HCT116 (cell line): Measurements from ENCODE around the gene PCP2. TPM values are rescaled to one million over a fixed set of nuclear protein-coding genes. Genes with fewer than 3 reads are reported as not detected.

Experiments
- ATAC-seq: fragments of 200-7000 bp; cut with Tn5 transposase; 2 replicates; pipeline ENCODE4 v1.9.1; 2020; ENCODE audit warnings: mild to moderate bottlenecking, moderate library complexity
- BruUV-seq: library from RNA; stranded (reverse); fragments of 400-500 nt; replicated peaks from 2 replicates; lab custom pipeline; 2021; lab: Mats Ljungman, UMichigan
- CTCF ChIA-PET: fragments of 300-600 bp; sonication (Branson Sonifier 250); formaldehyde crosslinking; loops from one replicate; lab custom pipeline; 2021; ENCODE audit warnings: antibody characterized with exemption; lab: Charles Lee
- POLR2A ChIA-PET: fragments of 300-600, 350-600 bp; sonication (Branson Sonifier 250); formaldehyde crosslinking; loops from one replicate; lab custom pipeline; 2021; ENCODE audit warnings: antibody characterized with exemption; lab: Charles Lee
- RAD21 ChIA-PET, 2 experiments: fragments of 300-600 bp; sonication (Branson Sonifier 250); formaldehyde crosslinking; loops; one replicate each; lab custom pipeline; 2023; ENCODE audit warnings: low total read pairs in 2 of 2; ENCODE audit not compliant: uncharacterized antibody in 2 of 2, unreplicated experiment in 2 of 2, low non-redundant PET in 1 of 2; lab: Charles Lee
- DNase-seq: peaks from one replicate; pipeline ENCODE4 v3.0.0-alpha.2; 2010; ENCODE audit warnings: low read depth, low spot score
- H2AFZ ChIP-seq: fragments of 200-600 bp; shearing (Covaris generic), sonication (generic); 2 replicates; pipeline ENCODE4 v1.6.1; 2017; ENCODE audit warnings: low read depth, mixed run types, mixed read lengths, antibody characterized with exemption, low read length; ENCODE audit not compliant: poor library complexity, severe bottlenecking
- H3K27ac ChIP-seq: 2 replicates; pipeline ENCODE4 v1.5.1; 2012; ENCODE audit warnings: low read depth, low read length
- H3K27me3 ChIP-seq: fragments of 200-600 bp; sonication (generic); 2 replicates; pipeline ENCODE4 v1.6.1; 2016; ENCODE audit warnings: mixed run types, low read length, mixed read lengths; ENCODE audit not compliant: insufficient read depth
- H3K36me3 ChIP-seq, 2 experiments: fragments of 200-500 bp in 1 of 2; fragments of 200-600 bp in 1 of 2; sonication (Bioruptor generic) in 1 of 2; sonication (generic) in 1 of 2; 2 replicates each; pipeline versions ENCODE4 v1.5.1 to v1.6.1; 2014 to 2016; ENCODE audit warnings: low read length in 2 of 2, inconsistent platforms in 1 of 2, mixed read lengths in 1 of 2, mixed run types in 1 of 2; ENCODE audit not compliant: insufficient read depth in 2 of 2, control insufficient read depth in 1 of 2
- H3K4me1 ChIP-seq, 2 experiments: fragments of 200-600 bp in 1 of 2; sonication (generic) in 1 of 2; 2 replicates each; pipeline versions ENCODE4 v1.5.1 to v1.6.1; 2012 to 2017; ENCODE audit warnings: low read length in 2 of 2, inconsistent platforms in 1 of 2, mild to moderate bottlenecking in 1 of 2, mixed read lengths in 1 of 2, mixed run types in 1 of 2, moderate library complexity in 1 of 2; ENCODE audit not compliant: insufficient read depth in 2 of 2, control insufficient read depth in 1 of 2
- H3K4me2 ChIP-seq: fragments of 200-600 bp; sonication (generic); 2 replicates; pipeline ENCODE4 v1.6.1; 2017; ENCODE audit warnings: mixed run types, low read length, mixed read lengths
- H3K4me3 ChIP-seq, 2 experiments: fragments of 200-600 bp in 1 of 2; sonication (generic) in 1 of 2; replicated peaks in 1 of 2; 2 replicates each; pipeline ENCODE4 v1.5.1; 2011 to 2016; ENCODE audit warnings: low read length in 2 of 2, control low read depth in 1 of 2, low read depth in 1 of 2, mild to moderate bottlenecking in 1 of 2, mixed read lengths in 1 of 2, mixed run types in 1 of 2
- H3K79me2 ChIP-seq: fragments of 200-600 bp; sonication (generic); 2 replicates; pipeline ENCODE4 v1.6.1; 2017; ENCODE audit warnings: mild to moderate bottlenecking, mixed run types, low read length, moderate library complexity, mixed read lengths; ENCODE audit not compliant: insufficient read depth
- H3K9ac ChIP-seq: fragments of 200-600 bp; sonication (generic); 2 replicates; pipeline ENCODE4 v1.6.1; 2016; ENCODE audit warnings: low read length, mixed read lengths
- H3K9me2 ChIP-seq: fragments of 200-600 bp; sonication (generic), shearing (Covaris generic); 2 replicates; pipeline ENCODE4 v1.6.1; 2017; ENCODE audit warnings: mixed run types, mild to moderate bottlenecking, moderate library complexity; ENCODE audit not compliant: insufficient read depth
- H3K9me3 ChIP-seq, 2 experiments: fragments of 200-500 bp in 1 of 2; fragments of 200-600 bp in 1 of 2; sonication (Bioruptor generic) in 1 of 2; sonication (generic) in 1 of 2; 2 replicates each; pipeline ENCODE4 v1.6.1; 2014 to 2017; ENCODE audit warnings: low read length in 2 of 2, mixed read lengths in 2 of 2, inconsistent platforms in 1 of 2, low read depth in 1 of 2, mild to moderate bottlenecking in 1 of 2, mixed run types in 1 of 2, moderate library complexity in 1 of 2; ENCODE audit not compliant: control insufficient read depth in 1 of 2, insufficient read depth in 1 of 2
- H4K20me1 ChIP-seq: fragments of 200-600 bp; sonication (generic), shearing (Covaris generic); 2 replicates; pipeline ENCODE4 v1.6.1; 2017; ENCODE audit warnings: mixed run types, mild to moderate bottlenecking, moderate library complexity; ENCODE audit not compliant: insufficient read depth
- ATF3 ChIP-seq: IDR thresholded peaks from 2 replicates; pipeline ENCODE4 v1.6.1; 2012
- CEBPB ChIP-seq: IDR thresholded peaks from 2 replicates; pipeline ENCODE4 v1.6.1; 2012; ENCODE audit warnings: low read depth
- ELF1 ChIP-seq: IDR thresholded peaks from 2 replicates; pipeline ENCODE4 v1.6.1; 2012; ENCODE audit warnings: low read depth, borderline replicate concordance
- EZH2 ChIP-seq: fragments of 200-600 bp; sonication (generic); IDR thresholded peaks from 2 replicates; pipeline ENCODE4 v1.6.1; 2017; ENCODE audit warnings: antibody characterized with exemption, mixed run types
- EZH2phosphoT487 ChIP-seq: fragments of 200-600 bp; IDR thresholded peaks from 2 replicates; pipeline ENCODE4 v1.6.1; 2018; ENCODE audit warnings: antibody characterized with exemption, borderline replicate concordance
- FOSL1 ChIP-seq: IDR thresholded peaks from 2 replicates; pipeline ENCODE4 v1.6.1; 2012; ENCODE audit warnings: low read depth
- JUND ChIP-seq: IDR thresholded peaks from 2 replicates; pipeline ENCODE4 v1.6.1; 2012
- MAX ChIP-seq: IDR thresholded peaks from 2 replicates; pipeline ENCODE4 v1.6.1; 2012
- POLR2A ChIP-seq: IDR thresholded peaks from 2 replicates; pipeline ENCODE4 v1.7.0; 2011; ENCODE audit warnings: borderline replicate concordance; ENCODE audit not compliant: insufficient read depth, insufficient read length; ENCODE audit errors: extremely low read depth
- REST ChIP-seq: IDR thresholded peaks from 2 replicates; pipeline ENCODE4 v1.6.1; 2012; ENCODE audit warnings: low read depth
- SIN3A ChIP-seq: IDR thresholded peaks from 2 replicates; pipeline ENCODE4 v1.6.1; 2012; ENCODE audit warnings: low read depth
- SP1 ChIP-seq: IDR thresholded peaks from 2 replicates; pipeline ENCODE4 v1.6.1; 2012; ENCODE audit warnings: low read depth
- SRF ChIP-seq: IDR thresholded peaks from 2 replicates; pipeline ENCODE4 v1.6.1; 2012; ENCODE audit warnings: low read depth
- TCF7L2 ChIP-seq: IDR thresholded peaks from 2 replicates; pipeline ENCODE4 v1.7.0; 2011; ENCODE audit warnings: borderline replicate concordance, inconsistent platforms; ENCODE audit not compliant: insufficient read depth, insufficient read length; ENCODE audit errors: extremely low read depth
- YY1 ChIP-seq: IDR thresholded peaks from 2 replicates; pipeline ENCODE4 v1.6.1; 2011; ENCODE audit warnings: low read length, low read depth, moderate library complexity, mild to moderate bottlenecking; ENCODE audit not compliant: insufficient replicate concordance; ENCODE audit errors: extremely low read depth
- ZFX ChIP-seq: fragments of 450-650 bp; IDR thresholded peaks from 2 replicates; pipeline ENCODE4 v1.6.1; 2017
- ZNF274 ChIP-seq: fragments of 200-500 bp; sonication (Bioruptor generic); IDR thresholded peaks from 2 replicates; pipeline ENCODE4 v1.6.1; 2014; ENCODE audit warnings: mild to moderate bottlenecking, low read depth, low read length, inconsistent platforms
- intact Hi-C: fragments of 100-400 bp; cut with micrococcal nuclease; formaldehyde crosslinking; loops from 2 replicates; pipeline ENCODE4 v1.10.0; 2022
- total RNA-seq: library from RNA; stranded (reverse); gene quantifications from one replicate; pipeline ENCODE4 v1.2.1, GENCODE V29; 2021; ENCODE audit not compliant: unreplicated experiment
- TF ChIP-seq, protein P1 (sequence below), 3 experiments: fragments of 200-600 bp in 1 of 3; sonication (generic) in 1 of 3; IDR thresholded peaks in 2 of 3; conservative IDR thresholded peaks in 1 of 3; 2 replicates each; pipeline ENCODE4 v1.5.1; 2012 to 2017; ENCODE audit warnings: low read depth in 2 of 3, low read length in 2 of 3, antibody characterized with exemption in 1 of 3, borderline replicate concordance in 1 of 3, control low read depth in 1 of 3, mild to moderate bottlenecking in 1 of 3, mixed read lengths in 1 of 3, mixed run types in 1 of 3, moderate library complexity in 1 of 3; ENCODE audit not compliant: insufficient read depth in 1 of 3
- TF ChIP-seq, protein P2 (sequence below): IDR thresholded peaks from 2 replicates; pipeline ENCODE4 v1.6.1; 2011; ENCODE audit warnings: mild to moderate bottlenecking, low read length, moderate library complexity; ENCODE audit not compliant: insufficient replicate concordance; ENCODE audit errors: extremely low read depth

PCP2 gene
- total RNA-seq, 1 experiment from 2014 or later = 0.32 TPM

GRCh38 chr19:7676376-7676775 lies 42.9 kb upstream of the PCP2 start:
- H4K20me1 ChIP-seq = no peaks in the 10 kb centered on the region
- no peak for ATAC-seq
- TF ChIP-seq EZH2phosphoT487 = no peak
- no peak for TF ChIP-seq ELF1
- no peak for TF ChIP-seq EZH2
- TF ChIP-seq CEBPB = no peak
- TF ChIP-seq ZFX = no peak
- no peak for TF ChIP-seq TCF7L2
- no peak for TF ChIP-seq MAX
- no peak for TF ChIP-seq SP1
- TF ChIP-seq FOSL1 = no peak
- TF ChIP-seq POLR2A = no peak
- no peak for TF ChIP-seq YY1
- TF ChIP-seq SRF = no peak
- TF ChIP-seq REST = no peak
- TF ChIP-seq, protein P1, sequence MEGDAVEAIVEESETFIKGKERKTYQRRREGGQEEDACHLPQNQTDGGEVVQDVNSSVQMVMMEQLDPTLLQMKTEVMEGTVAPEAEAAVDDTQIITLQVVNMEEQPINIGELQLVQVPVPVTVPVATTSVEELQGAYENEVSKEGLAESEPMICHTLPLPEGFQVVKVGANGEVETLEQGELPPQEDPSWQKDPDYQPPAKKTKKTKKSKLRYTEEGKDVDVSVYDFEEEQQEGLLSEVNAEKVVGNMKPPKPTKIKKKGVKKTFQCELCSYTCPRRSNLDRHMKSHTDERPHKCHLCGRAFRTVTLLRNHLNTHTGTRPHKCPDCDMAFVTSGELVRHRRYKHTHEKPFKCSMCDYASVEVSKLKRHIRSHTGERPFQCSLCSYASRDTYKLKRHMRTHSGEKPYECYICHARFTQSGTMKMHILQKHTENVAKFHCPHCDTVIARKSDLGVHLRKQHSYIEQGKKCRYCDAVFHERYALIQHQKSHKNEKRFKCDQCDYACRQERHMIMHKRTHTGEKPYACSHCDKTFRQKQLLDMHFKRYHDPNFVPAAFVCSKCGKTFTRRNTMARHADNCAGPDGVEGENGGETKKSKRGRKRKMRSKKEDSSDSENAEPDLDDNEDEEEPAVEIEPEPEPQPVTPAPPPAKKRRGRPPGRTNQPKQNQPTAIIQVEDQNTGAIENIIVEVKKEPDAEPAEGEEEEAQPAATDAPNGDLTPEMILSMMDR (IDR thresholded peaks at IDR 0.05 in 2 of 3, conservative IDR thresholded peaks at IDR 0.05 in 1 of 3; ENCODE audit: borderline replicate concordance in 1 of 3, insufficient read depth in 1 of 3, low read depth in 2 of 3, low read length in 2 of 3) = no peak
- TF ChIP-seq SIN3A = no peak
- TF ChIP-seq, protein P2, sequence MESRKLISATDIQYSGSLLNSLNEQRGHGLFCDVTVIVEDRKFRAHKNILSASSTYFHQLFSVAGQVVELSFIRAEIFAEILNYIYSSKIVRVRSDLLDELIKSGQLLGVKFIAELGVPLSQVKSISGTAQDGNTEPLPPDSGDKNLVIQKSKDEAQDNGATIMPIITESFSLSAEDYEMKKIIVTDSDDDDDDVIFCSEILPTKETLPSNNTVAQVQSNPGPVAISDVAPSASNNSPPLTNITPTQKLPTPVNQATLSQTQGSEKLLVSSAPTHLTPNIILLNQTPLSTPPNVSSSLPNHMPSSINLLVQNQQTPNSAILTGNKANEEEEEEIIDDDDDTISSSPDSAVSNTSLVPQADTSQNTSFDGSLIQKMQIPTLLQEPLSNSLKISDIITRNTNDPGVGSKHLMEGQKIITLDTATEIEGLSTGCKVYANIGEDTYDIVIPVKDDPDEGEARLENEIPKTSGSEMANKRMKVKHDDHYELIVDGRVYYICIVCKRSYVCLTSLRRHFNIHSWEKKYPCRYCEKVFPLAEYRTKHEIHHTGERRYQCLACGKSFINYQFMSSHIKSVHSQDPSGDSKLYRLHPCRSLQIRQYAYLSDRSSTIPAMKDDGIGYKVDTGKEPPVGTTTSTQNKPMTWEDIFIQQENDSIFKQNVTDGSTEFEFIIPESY = no peak
- TF ChIP-seq ZNF274 = no peak
- no peak for TF ChIP-seq JUND
- TF ChIP-seq ATF3 = no peak
- TF ChIP-seq, all 23 proteins: peak for 0
- peaks cover 7% of the 10 kb centered on the region; the same call in 1 of the 2 replicates for H3K79me2 ChIP-seq
- H3K9me3 ChIP-seq = peaks cover 0 to 3% of the 10 kb centered on the region in 2 experiments; a peak in 1 of 4 replicates
- no peak overlapping the region for H2AFZ ChIP-seq
- no peaks in the 10 kb centered on the region for H3K36me3 ChIP-seq
- no peak overlapping the region for H3K4me2 ChIP-seq
- H3K9ac ChIP-seq = no peak overlapping the region
- CTCF ChIA-PET = interaction anchor here (1.7 kb wide), 1 partner anchor 108 kb away, joined by 5 read pairs; no protein-coding TSS in a partner anchor
- peaks cover 3 to 28% of the 10 kb centered on the region in 2 experiments; a peak in 3 of 4 replicates for H3K4me1 ChIP-seq
- no TSS peak for BruUV-seq
- no peak overlapping the region for H3K27ac ChIP-seq
- POLR2A ChIA-PET = no interaction called here
- no peaks in the 10 kb centered on the region for H3K27me3 ChIP-seq
- no peak overlapping the region for H3K4me3 ChIP-seq
- H3K9me2 ChIP-seq = no peaks in the 10 kb centered on the region
- RAD21 ChIA-PET = no interaction called here
- no peak for DNase-seq
- intact Hi-C loops = no loop called here
